T-cell (primary cell): ENCODE results near the gene ELFN2. TPM values are rescaled to one million over a fixed set of nuclear protein-coding genes. Genes with fewer than 3 reads are reported as not detected.
A peak's percentile ranks its signal among the peaks of the same experiment; 100 is the strongest.

Experiments
- ATAC-seq, 4 experiments: fragments of 200-7000 bp in 3 of 4; fragments of 150-1000 bp in 1 of 4; cut with Tn5 transposase; replicated peaks in 1 of 4; 1 replicate in 3 of 4; 2 replicates in 1 of 4; pipeline ENCODE4 v1.10.0; 2021; ENCODE audit warnings: moderate library complexity in 3 of 4, mild to moderate bottlenecking in 2 of 4, moderate number of reproducible peaks in 1 of 4
- CTCF ChIA-PET, 2 donors: fragments of 300-600 bp; sonication (Branson Sonifier 250); formaldehyde crosslinking; loops; one replicate each; lab custom pipeline; 2022; ENCODE audit warnings: antibody characterized with exemption in 2 of 2; lab: Charles Lee
- POLR2A ChIA-PET, 2 donors: fragments of 300-600 bp; sonication (Branson Sonifier 250); formaldehyde crosslinking; loops; one replicate each; lab custom pipeline; 2022; ENCODE audit warnings: antibody characterized with exemption in 2 of 2; lab: Charles Lee
- DNase-seq, 35 experiments: peaks; one replicate each; pipeline versions ENCODE4 v3.0.0 to v3.0.0-alpha.2; 2013 to 2023
- H3K27ac ChIP-seq: one replicate; pipeline ENCODE4 v1.5.1; 2013; ENCODE audit warnings: low read length
- H3K27me3 ChIP-seq, 2 experiments: replicated peaks in 1 of 2; 1 replicate in 1 of 2; 2 replicates in 1 of 2; pipeline versions ENCODE4 v1.6.1 to v1.7.0; 2013; ENCODE audit warnings: low read length in 1 of 2, mixed read lengths in 1 of 2; ENCODE audit not compliant: control insufficient read depth in 2 of 2, insufficient read depth in 2 of 2; ENCODE audit errors: extremely low read depth in 1 of 2
- H3K36me3 ChIP-seq, 2 donors: 1 replicate in 1 of 2; 2 replicates in 1 of 2; pipeline versions ENCODE4 v1.6.1 to v1.7.0; 2013; ENCODE audit warnings: low read length in 1 of 2; ENCODE audit not compliant: control insufficient read depth in 2 of 2, insufficient read depth in 1 of 2; ENCODE audit errors: extremely low read depth in 1 of 2
- H3K4me1 ChIP-seq, 2 experiments: 1 replicate in 1 of 2; 2 replicates in 1 of 2; pipeline versions ENCODE4 v1.6.1 to v1.7.0; 2013; ENCODE audit warnings: low read length in 2 of 2, mixed read lengths in 1 of 2; ENCODE audit not compliant: insufficient read depth in 2 of 2, control insufficient read depth in 1 of 2; ENCODE audit errors: extremely low read depth in 1 of 2
- H3K4me3 ChIP-seq, 2 donors: 1 replicate in 1 of 2; 2 replicates in 1 of 2; pipeline versions ENCODE4 v1.5.1 to v1.7.0; 2013; ENCODE audit warnings: mild to moderate bottlenecking in 2 of 2, low read length in 1 of 2, moderate library complexity in 1 of 2; ENCODE audit not compliant: control insufficient read depth in 1 of 2; ENCODE audit errors: extremely low read depth in 1 of 2
- H3K9me3 ChIP-seq: 2 replicates; pipeline ENCODE4 v1.7.0; 2013
- H3K27ac Mint-ChIP-seq, 2 donors: one replicate each; pipeline ENCODE4 v1.8.0; 2020 to 2021; ENCODE audit warnings: mild to moderate bottlenecking in 2 of 2, mixed read lengths in 2 of 2
- H3K27me3 Mint-ChIP-seq, 2 donors: one replicate each; pipeline ENCODE4 v1.8.0; 2021 to 2022; ENCODE audit warnings: mixed read lengths in 2 of 2
- H3K36me3 Mint-ChIP-seq: one replicate; pipeline ENCODE4 v1.8.0; 2021; ENCODE audit warnings: mixed read lengths
- H3K4me1 Mint-ChIP-seq, 3 donors: one replicate each; pipeline ENCODE4 v1.8.0; 2020 to 2022; ENCODE audit warnings: mixed read lengths in 3 of 3, mild to moderate bottlenecking in 1 of 3
- H3K4me3 Mint-ChIP-seq, 3 donors: one replicate each; pipeline ENCODE4 v1.8.0; 2020 to 2022; ENCODE audit warnings: mild to moderate bottlenecking in 3 of 3, mixed read lengths in 3 of 3, moderate library complexity in 3 of 3
- H3K9me3 Mint-ChIP-seq, 3 donors: one replicate each; pipeline ENCODE4 v1.8.0; 2020 to 2022; ENCODE audit warnings: mixed read lengths in 3 of 3
- WGBS: methylation state at CpG from one replicate; pipeline ENCODE4 v1.1.5; 2013; ENCODE audit warnings: missing lambda C conversion rate; ENCODE audit not compliant: insufficient coverage; 5-methylcytosine and 5-hydroxymethylcytosine counted together
- total RNA-seq, 35 experiments: library from RNA in 6 of 35; stranded (reverse) in 6 of 35; fragments of 120-200 nt in 1 of 35; gene quantifications; one replicate each; pipeline versions ENCODE4 v1.2.1 to v1.2.4 and lab custom pipeline; 2013 to 2026

The ELFN2 gene
- total RNA-seq, 5 donors from 2014 or later (not counting 1 experiment from before 2014, with no cell fraction given), result 0.09 to 0.88 (median 0.70) TPM

DNA sequence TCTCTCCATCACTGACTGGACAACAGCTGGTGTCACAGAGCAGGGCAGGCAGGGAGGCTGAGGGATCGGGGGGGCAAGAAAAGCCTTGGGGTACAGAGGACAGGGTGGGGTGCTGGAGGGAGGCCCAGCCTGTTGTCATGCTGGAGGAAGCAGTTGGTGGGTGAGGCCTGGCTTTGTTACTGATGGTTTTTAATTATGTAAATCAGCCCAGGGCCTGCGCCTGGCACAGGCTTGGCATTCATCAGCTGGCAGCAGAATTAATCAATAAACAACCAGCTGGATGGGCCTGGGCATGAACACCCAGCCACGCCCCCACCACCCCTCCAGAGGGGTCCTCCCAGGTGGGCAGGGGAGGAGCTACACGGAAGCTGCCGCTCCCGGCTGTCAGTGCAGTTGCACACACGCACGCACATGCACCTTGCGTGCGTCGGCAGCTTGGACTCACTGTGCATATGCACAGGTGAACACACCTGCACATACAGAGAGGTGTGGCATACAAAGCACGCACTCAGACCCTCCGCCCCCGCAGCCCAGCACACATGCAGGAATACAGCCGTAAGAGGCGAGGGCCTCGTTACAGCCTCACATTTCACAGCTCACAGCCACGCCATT lies 21.3 kb upstream of the ELFN2 start:
- ChIA-PET POLR2A (no interaction called here), CTCF (no interaction called here)
- Mint-ChIP-seq H3K27me3 (no peaks in the 10 kb centered on the region), H3K4me3 (no peak overlapping the region), H3K36me3 (peaks cover 6% of the 10 kb centered on the region), H3K4me1 (peaks cover 5 to 9% (median 8%) of the 10 kb centered on the region in 3 donors), H3K27ac (no peak overlapping the region), H3K9me3 (no peaks in the 10 kb centered on the region)
- DNase-seq (no peak), ATAC-seq (no peak)
- H3K27me3 ChIP-seq, result peaks cover 0 to 16% of the 10 kb centered on the region in 2 experiments
- H3K4me3 ChIP-seq, result no peak overlapping the region
- H3K9me3 ChIP-seq, result no peaks in the 10 kb centered on the region
- WGBS, result 89% methylated on average over 15 of the region's 18 CpGs
- H3K27ac ChIP-seq, result no peak overlapping the region
- H3K36me3 ChIP-seq, result peaks cover 0 to 3% of the 10 kb centered on the region in 2 donors
- H3K4me1 ChIP-seq, result peaks cover 0 to 4% of the 10 kb centered on the region in 2 experiments

- WGBS, result 93% methylated on average over 7 of the region's 9 CpGs
- Mint-ChIP-seq H3K4me3 (no peak overlapping the region), H3K9me3 (peaks cover 0 to 3% (median 0%) of the 10 kb centered on the region in 3 donors), H3K27ac (no peak overlapping the region), H3K4me1 (peaks cover 4 to 5% (median 5%) of the 10 kb centered on the region in 3 donors), H3K36me3 (peaks cover 14% of the 10 kb centered on the region), H3K27me3 (peaks cover 0 to 8% of the 10 kb centered on the region in 2 donors)
- DNase-seq (no peak), ATAC-seq (no peak)
- H3K36me3 ChIP-seq, result peaks cover 0 to 3% of the 10 kb centered on the region in 2 donors
- peaks cover 0 to 27% of the 10 kb centered on the region in 2 experiments for H3K27me3 ChIP-seq
- no peak overlapping the region for H3K27ac ChIP-seq
- ChIA-PET CTCF (no interaction called here), POLR2A (no interaction called here)
- H3K4me1 ChIP-seq, result peaks cover 0 to 3% of the 10 kb centered on the region in 2 experiments
- H3K4me3 ChIP-seq, result no peak overlapping the region
- no peaks in the 10 kb centered on the region for H3K9me3 ChIP-seq
Observed at GRCh38 chr22:37445501-37445900, 18.2 kb upstream of the ELFN2 start.

DNA sequence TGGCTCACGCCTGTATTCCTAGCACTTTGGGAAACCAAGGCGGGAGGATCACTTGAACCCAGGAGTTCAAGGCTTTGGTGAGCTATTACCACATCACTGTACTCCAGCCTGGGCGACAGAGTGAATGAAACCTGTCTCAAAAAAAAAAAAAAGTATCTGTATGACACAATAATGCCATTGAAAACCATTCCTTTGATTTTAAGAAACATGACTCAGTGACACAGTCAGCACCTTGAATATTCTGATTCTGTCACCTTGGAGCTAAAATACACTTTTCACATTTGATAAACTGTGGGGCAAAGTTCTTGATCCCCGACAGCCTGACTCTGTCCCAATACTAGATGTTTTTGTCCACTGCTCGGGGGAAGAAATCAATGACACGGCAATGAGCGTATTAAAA lies 16.7 kb upstream of the ELFN2 start:
- peaks cover 0 to 3% (median 0%) of the 10 kb centered on the region in 3 donors for H3K9me3 Mint-ChIP-seq
- H3K27me3 Mint-ChIP-seq, result peaks cover 0 to 10% of the 10 kb centered on the region in 2 donors
- no peak overlapping the region for H3K4me3 Mint-ChIP-seq
- no peak overlapping the region for H3K27ac Mint-ChIP-seq
- H3K27ac ChIP-seq, result no peak overlapping the region
- no peaks in the 10 kb centered on the region for H3K4me1 Mint-ChIP-seq
- H3K36me3 ChIP-seq, result peaks cover 0 to 3% of the 10 kb centered on the region in 2 donors
- 81% methylated on average over 3 of the region's 7 CpGs for WGBS
- ChIA-PET POLR2A (no interaction called here), CTCF (no interaction called here)
- H3K4me3 ChIP-seq, result no peak overlapping the region
- H3K27me3 ChIP-seq, result peaks cover 0 to 22% of the 10 kb centered on the region in 2 experiments
- no peaks in the 10 kb centered on the region for H3K4me1 ChIP-seq
- peaks cover 14% of the 10 kb centered on the region for H3K36me3 Mint-ChIP-seq
- ATAC-seq (no peak), DNase-seq (no peak)
- no peaks in the 10 kb centered on the region for H3K9me3 ChIP-seq

DNA sequence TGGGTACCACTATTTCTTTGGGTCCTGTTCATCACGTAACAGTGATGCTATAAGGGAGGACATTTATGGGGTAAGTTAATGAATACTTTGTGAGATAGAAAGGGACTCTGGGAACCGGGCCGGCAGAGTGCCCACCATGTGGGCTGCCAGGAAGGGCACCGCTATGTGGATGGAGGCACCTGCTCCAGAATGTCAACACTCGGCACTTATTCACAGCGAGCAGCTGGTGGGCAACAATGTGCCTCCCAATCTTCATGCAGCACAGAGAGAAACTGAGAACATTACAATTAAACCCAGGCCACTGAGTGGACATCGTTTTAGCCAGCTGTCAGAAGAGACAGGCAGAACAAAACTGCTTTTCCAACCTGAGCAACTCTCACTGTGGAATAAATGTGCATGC lies 15.8 kb upstream of the ELFN2 start:
- DNase-seq, result no peak
- Histone ChIP-seq H3K36me3 (peaks cover 0 to 3% of the 10 kb centered on the region in 2 donors), H3K4me3 (no peak overlapping the region), H3K27me3 (peaks cover 0 to 16% of the 10 kb centered on the region in 2 experiments), H3K9me3 (no peaks in the 10 kb centered on the region), H3K27ac (no peak overlapping the region), H3K4me1 (no peaks in the 10 kb centered on the region)
- Mint-ChIP-seq H3K27me3 (peaks cover 0 to 10% of the 10 kb centered on the region in 2 donors), H3K36me3 (peaks cover 11% of the 10 kb centered on the region), H3K4me3 (no peak overlapping the region), H3K9me3 (peaks cover 0 to 3% (median 0%) of the 10 kb centered on the region in 3 donors), H3K27ac (no peak overlapping the region), H3K4me1 (no peaks in the 10 kb centered on the region)
- 93% methylated on average over 7 of the region's 7 CpGs for WGBS
- CTCF ChIA-PET, result no interaction called here
- POLR2A ChIA-PET, result no interaction called here
- no peak for ATAC-seq

DNA sequence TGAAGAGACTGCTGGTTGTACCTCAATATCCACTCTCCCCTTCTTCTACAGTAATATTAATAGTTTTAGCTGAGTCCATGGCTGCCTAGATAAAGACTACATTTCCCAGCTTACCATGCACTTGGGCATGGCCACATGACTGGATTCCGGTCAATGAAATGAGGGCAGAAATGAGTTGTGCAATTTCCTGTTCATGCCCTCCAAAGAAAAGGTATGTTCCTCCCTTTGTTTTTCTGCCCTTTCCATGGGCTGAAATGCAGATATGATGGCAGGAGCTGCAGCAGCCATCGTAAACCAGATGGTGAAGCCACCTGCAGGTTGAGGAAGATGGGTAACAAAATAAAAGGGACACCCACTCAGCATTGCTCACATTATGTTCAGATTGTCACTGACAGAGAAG lies 15.3 kb upstream of the ELFN2 start:
- H3K27ac ChIP-seq, result no peak overlapping the region
- ATAC-seq, result peak in 1 of 4 experiments; percentile 40
- 60% methylated on average over 1 of the region's 2 CpGs for WGBS
- Mint-ChIP-seq H3K4me3 (no peak overlapping the region), H3K27me3 (peaks cover 0 to 10% of the 10 kb centered on the region in 2 donors), H3K36me3 (peaks cover 8% of the 10 kb centered on the region), H3K9me3 (peaks cover 0 to 3% (median 0%) of the 10 kb centered on the region in 3 donors), H3K27ac (no peak overlapping the region), H3K4me1 (no peaks in the 10 kb centered on the region)
- CTCF ChIA-PET, result interaction anchor here in 1 of 2 donors (0.7 kb wide), 1 partner anchor 125 kb away, joined by 5 read pairs; no protein-coding TSS in a partner anchor
- POLR2A ChIA-PET, result no interaction called here
- H3K36me3 ChIP-seq, result peaks cover 0 to 3% of the 10 kb centered on the region in 2 donors
- H3K4me3 ChIP-seq, result no peak overlapping the region
- H3K9me3 ChIP-seq, result no peaks in the 10 kb centered on the region
- H3K27me3 ChIP-seq, result peaks cover 0 to 13% of the 10 kb centered on the region in 2 experiments
- no peak for DNase-seq
- no peaks in the 10 kb centered on the region for H3K4me1 ChIP-seq

DNA sequence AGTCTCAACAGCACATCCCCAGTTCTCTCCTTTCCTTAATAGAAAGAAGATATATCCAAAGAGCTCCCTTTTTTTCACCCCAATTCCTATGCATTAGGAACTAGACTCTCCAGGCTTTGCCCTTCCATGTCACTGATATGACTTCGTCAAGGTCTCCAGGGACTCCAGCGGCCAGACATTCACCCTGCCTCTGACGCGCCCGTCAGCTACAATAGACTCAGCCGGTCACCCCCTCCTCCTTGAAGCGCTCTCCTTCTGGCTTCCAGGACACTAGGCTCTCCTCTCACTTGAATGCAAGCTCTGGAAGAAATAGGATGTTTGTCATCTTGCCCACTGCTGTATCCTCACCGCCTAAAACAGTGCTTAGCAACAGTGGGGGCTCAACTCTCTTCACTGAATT lies 14.9 kb upstream of the ELFN2 start:
- Histone ChIP-seq H3K27me3 (peaks cover 0 to 11% of the 10 kb centered on the region in 2 experiments), H3K36me3 (no peaks in the 10 kb centered on the region), H3K4me1 (no peaks in the 10 kb centered on the region), H3K27ac (no peak overlapping the region), H3K4me3 (no peak overlapping the region), H3K9me3 (no peaks in the 10 kb centered on the region)
- no peak overlapping the region for H3K4me3 Mint-ChIP-seq
- ATAC-seq (no peak), DNase-seq (no peak)
- H3K9me3 Mint-ChIP-seq, result peaks cover 0 to 3% (median 0%) of the 10 kb centered on the region in 3 donors
- ChIA-PET POLR2A (no interaction called here), CTCF (interaction anchor here in 1 of 2 donors (0.7 kb wide), 1 partner anchor 124 kb away, joined by 5 read pairs; no protein-coding TSS in a partner anchor)
- no peak overlapping the region for H3K27ac Mint-ChIP-seq
- no peaks in the 10 kb centered on the region for H3K4me1 Mint-ChIP-seq
- WGBS, result 95% methylated on average over 5 of the region's 8 CpGs
- peaks cover 8% of the 10 kb centered on the region for H3K36me3 Mint-ChIP-seq
- peaks cover 0 to 12% of the 10 kb centered on the region in 2 donors for H3K27me3 Mint-ChIP-seq
